SJCRH30 (cell line): ENCODE measurements around the gene PATE3. TPM values are rescaled to one million over a fixed set of nuclear protein-coding genes. Genes with fewer than 3 reads are reported as not detected.

Experiments used
- DNase-seq, 2 experiments: peaks; one replicate each; pipeline ENCODE4 v3.0.0-alpha.2; 2015 to 2020
- H3K27ac ChIP-seq: fragments of 250-450 bp; sonication (Bioruptor Pico); 2 replicates; pipeline ENCODE4 v1.5.1; 2020; ENCODE audit warnings: mild to moderate bottlenecking, moderate library complexity
- H3K27me3 ChIP-seq: fragments of 250-450 bp; sonication (Bioruptor Pico); 2 replicates; pipeline ENCODE4 v1.5.1; 2020; ENCODE audit warnings: mild to moderate bottlenecking, moderate library complexity
- H3K36me3 ChIP-seq: fragments of 250-450 bp; sonication (Bioruptor Pico); 2 replicates; pipeline ENCODE4 v1.5.1; 2020; ENCODE audit warnings: mild to moderate bottlenecking, moderate library complexity
- H3K4me1 ChIP-seq: fragments of 250-450 bp; sonication (Bioruptor Pico); 2 replicates; pipeline ENCODE4 v1.5.1; 2020; ENCODE audit warnings: mild to moderate bottlenecking, moderate library complexity
- H3K4me3 ChIP-seq: fragments of 250-450 bp; sonication (Bioruptor Pico); 2 replicates; pipeline ENCODE4 v1.5.1; 2020; ENCODE audit warnings: mild to moderate bottlenecking, moderate library complexity
- H3K9me3 ChIP-seq: fragments of 250-450 bp; sonication (Bioruptor Pico); replicated peaks from 2 replicates; pipeline ENCODE4 v1.5.1; 2020; ENCODE audit warnings: mild to moderate bottlenecking, moderate library complexity
- total RNA-seq: library from RNA; depleted of rRNA; stranded (reverse); fragments of >200 nt; shearing (Covaris generic); gene quantifications from 2 replicates; pipeline ENCODE4 v1.2.3, GENCODE V29; 2014; rRNA removed

Gene PATE3, protein sequence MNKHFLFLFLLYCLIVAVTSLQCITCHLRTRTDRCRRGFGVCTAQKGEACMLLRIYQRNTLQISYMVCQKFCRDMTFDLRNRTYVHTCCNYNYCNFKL
- not detected in 2 replicates for total RNA-seq

DNA sequence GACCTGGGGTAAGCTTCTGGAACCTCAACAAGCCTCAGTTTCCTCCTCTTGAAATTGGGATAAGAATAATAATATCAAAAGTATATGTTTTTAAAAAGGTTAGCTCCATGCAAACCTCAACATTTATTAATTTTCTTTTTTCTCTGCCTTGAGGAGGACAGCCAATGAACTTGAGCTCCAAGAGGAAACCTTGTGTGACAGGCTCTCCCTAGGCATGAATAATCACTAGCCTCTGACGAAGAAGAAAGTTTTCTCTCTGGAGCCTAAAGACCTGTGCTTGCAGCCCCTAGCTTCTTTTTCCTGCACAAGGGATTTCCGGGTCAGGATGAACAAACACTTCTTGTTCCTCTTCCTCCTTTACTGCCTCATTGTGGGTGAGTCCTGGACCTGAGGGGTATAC lies at the start of gene PATE3:
Gene PATE3, plus strand, starts transcription at position 301 of the 400 bp plus-strand sequence. Its CDS starts 25 bp downstream, at position 326.
- Histone ChIP-seq H3K27me3 (no peaks in the 10 kb centered on the region), H3K4me1 (no peaks in the 10 kb centered on the region), H3K9me3 (no peaks in the 10 kb centered on the region), H3K36me3 (no peaks in the 10 kb centered on the region), H3K4me3 (no peak within 1 kb of the TSS), H3K27ac (no peak within 1 kb of the TSS)
- no peak for DNase-seq

DNA sequence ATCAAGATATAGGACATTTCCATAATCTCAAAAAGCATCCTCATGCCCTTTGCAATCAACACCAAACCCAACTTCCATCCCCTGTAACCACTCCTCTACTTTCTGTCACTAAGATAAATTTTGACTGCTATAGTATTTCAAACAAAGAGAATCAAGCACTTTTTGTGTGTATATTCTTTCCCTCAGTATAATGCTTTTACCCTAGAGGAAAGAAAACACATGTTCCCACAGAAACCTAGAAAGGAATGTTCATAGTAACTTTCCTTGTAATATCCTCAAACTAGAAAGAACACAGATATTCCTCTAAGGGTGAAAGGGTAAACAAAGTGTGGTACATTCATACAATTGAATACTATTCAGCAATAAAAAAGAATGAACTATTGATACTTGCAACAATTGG lies 47.3 kb upstream of the PATE3 start:
- no peak for DNase-seq
- no peaks in the 10 kb centered on the region for H3K4me1 ChIP-seq
- no peak overlapping the region for H3K27ac ChIP-seq
- H3K9me3 ChIP-seq, result no peaks in the 10 kb centered on the region
- no peak overlapping the region for H3K4me3 ChIP-seq
- no peaks in the 10 kb centered on the region for H3K36me3 ChIP-seq
- H3K27me3 ChIP-seq, result no peaks in the 10 kb centered on the region

DNA sequence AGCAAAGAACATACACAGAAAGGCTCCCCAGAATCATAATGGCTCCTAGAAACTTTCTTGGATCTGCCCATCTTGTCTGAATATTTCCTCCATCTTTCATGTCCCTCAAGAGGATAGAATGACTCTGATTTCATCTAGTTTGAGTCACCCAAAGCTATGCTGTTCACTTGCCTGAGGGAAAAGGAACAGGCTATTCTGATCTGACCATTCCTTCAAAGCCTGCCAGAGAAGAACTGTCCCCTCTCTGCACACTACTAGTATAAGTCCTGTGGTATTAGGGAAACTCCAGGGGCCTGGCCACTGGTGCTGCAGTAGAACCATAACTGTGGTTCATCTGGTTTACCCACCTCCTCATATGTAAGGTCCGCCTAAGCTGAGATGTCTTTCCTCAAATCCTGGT lies 44.2 kb upstream of the PATE3 start:
- H3K4me3 ChIP-seq, result no peak overlapping the region
- H3K9me3 ChIP-seq, result no peaks in the 10 kb centered on the region
- no peak for DNase-seq
- H3K4me1 ChIP-seq, result no peaks in the 10 kb centered on the region
- no peaks in the 10 kb centered on the region for H3K36me3 ChIP-seq
- H3K27ac ChIP-seq, result no peak overlapping the region
- H3K27me3 ChIP-seq, result no peaks in the 10 kb centered on the region

DNA sequence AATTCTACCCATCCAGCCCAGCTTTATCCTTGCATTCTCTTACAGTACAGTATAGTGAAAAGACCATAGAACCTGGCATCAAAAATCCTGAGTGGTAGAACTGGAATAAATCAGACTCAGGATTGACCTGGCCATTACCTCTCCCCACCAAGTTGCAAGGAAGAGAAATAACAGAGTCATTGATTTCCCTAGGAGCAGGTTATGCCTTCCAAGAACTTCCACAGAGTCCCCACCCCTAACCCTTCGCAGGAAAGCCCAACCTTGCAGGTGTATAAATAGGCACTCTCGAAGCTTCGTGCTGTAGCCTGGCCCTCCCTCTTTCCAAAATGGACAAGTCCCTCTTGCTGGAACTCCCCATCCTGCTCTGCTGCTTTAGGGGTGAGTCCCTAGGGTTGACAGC lies 41.9 kb upstream of the PATE3 start, which contains the start of gene PATE1:
Gene PATE1, plus strand, starts transcription at position 301 of the 400 bp plus-strand sequence. Its CDS starts 26 bp downstream, at position 327.
- Histone ChIP-seq H3K27ac (no peak within 1 kb of the TSS), H3K9me3 (no peaks in the 10 kb centered on the region), H3K4me3 (no peak within 1 kb of the TSS), H3K27me3 (no peaks in the 10 kb centered on the region), H3K36me3 (no peaks in the 10 kb centered on the region), H3K4me1 (no peaks in the 10 kb centered on the region)
- DNase-seq, result no peak

DNA sequence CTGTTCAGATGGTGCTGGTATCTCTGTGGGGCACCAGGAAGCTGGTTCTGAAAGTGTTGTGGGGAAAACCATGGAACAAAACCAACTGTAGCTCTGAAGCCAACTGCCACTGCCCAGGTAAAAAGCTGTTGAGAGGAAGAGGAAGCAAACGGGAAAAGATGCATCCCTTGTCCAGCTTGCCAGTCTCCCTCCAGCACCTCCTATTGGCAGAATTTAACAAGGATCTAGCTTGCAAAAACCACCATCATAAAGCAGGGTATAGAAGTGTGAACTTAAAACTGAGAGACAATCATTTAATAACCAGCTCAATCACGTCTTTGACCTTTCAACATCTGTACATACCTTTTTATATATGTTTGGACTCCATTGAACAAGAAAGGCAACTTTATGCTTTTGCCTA lies 37.3 kb upstream of the PATE3 start:
- Histone ChIP-seq H3K27ac (no peak overlapping the region), H3K4me1 (no peaks in the 10 kb centered on the region), H3K36me3 (no peaks in the 10 kb centered on the region), H3K9me3 (no peaks in the 10 kb centered on the region), H3K27me3 (no peaks in the 10 kb centered on the region), H3K4me3 (no peak overlapping the region)
- DNase-seq, result no peak

DNA sequence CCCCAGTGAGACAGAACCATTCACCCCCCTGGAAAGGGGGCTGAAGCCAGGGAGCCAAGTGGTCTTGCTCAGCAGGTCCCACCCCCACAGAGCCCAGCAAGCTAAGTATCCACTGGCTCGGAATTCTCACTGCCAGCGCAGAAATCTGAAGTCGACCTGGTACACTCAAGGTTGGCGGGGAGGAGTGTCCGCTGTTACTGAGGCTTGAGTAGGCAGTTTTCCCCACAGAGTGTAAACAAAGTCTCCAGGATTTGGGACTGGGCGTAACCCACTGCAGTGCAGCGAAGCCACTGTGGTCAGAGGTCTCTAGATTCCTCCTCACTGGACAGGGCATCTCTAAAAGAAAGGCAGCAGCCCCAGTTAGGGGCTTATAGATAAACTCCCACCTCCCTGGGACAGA lies 31.9 kb upstream of the PATE3 start:
- Histone ChIP-seq H3K27me3 (no peaks in the 10 kb centered on the region), H3K36me3 (no peaks in the 10 kb centered on the region), H3K4me1 (no peaks in the 10 kb centered on the region), H3K4me3 (no peak overlapping the region), H3K27ac (no peak overlapping the region), H3K9me3 (no peaks in the 10 kb centered on the region)
- DNase-seq, result no peak

DNA sequence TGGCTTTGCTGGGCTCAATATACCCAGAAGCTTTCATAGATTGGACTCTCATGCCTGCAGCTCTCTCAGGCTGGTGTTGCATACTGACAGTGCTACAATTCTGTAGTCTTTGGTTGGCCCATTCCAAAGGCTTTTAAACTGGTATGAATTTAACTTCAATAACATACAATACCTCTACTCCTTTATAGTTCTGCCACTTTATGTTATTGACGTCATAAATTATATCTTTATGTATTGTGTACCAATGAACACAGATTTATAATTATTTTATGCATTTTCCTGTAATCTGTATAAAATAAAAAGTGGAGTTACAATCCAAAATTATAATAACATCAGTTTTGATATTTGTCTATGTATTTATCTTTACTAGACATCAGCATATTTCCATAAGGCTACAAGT lies 25.5 kb upstream of the PATE3 start:
- no peak overlapping the region for H3K27ac ChIP-seq
- H3K4me3 ChIP-seq, result no peak overlapping the region
- H3K36me3 ChIP-seq, result no peaks in the 10 kb centered on the region
- H3K9me3 ChIP-seq, result no peaks in the 10 kb centered on the region
- H3K27me3 ChIP-seq, result no peaks in the 10 kb centered on the region
- DNase-seq, result no peak
- H3K4me1 ChIP-seq, result no peaks in the 10 kb centered on the region

DNA sequence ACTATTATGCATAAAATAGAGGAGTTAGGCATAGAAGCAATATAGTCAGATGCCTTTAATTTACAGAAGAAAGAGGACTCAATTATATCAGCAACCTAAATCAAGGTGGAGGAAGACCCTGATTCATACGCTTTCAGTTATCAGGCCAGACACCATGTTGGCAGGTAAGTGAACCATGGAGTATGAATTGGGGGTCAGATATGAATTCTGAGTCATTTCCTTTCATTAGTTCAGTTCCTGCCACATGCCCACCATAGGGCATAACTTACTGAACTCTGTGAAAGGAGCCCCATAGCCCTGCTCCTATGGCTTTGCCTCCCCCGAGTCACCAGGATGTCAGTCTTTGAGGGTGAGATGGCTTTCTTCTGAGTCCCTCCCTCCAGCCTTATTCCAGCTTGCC lies 24.4 kb upstream of the PATE3 start:
- Histone ChIP-seq H3K27me3 (no peaks in the 10 kb centered on the region), H3K9me3 (no peaks in the 10 kb centered on the region), H3K4me1 (no peaks in the 10 kb centered on the region), H3K4me3 (no peak overlapping the region), H3K36me3 (no peaks in the 10 kb centered on the region), H3K27ac (no peak overlapping the region)
- DNase-seq, result no peak

DNA sequence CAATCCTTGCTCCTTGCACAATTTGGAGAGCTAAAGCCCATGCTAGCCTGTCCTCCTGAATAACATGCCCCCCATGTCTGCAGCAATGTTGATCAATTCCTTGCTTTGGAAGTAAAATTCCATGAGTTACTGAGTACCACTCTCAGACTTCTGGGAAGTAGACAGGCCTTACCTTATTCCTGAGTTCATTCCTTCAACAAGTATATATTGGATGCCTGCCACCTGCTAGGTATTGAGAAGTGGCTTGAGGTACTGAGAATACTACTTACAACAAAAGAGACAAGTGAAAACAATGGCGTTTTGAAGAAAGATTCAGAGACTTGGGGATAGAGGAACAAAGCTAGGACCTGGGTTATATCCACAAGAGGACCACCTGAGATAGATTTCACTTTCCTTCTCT lies 21.7 kb upstream of the PATE3 start:
- H3K4me1 ChIP-seq, result no peaks in the 10 kb centered on the region
- H3K4me3 ChIP-seq, result no peak overlapping the region
- no peaks in the 10 kb centered on the region for H3K9me3 ChIP-seq
- no peak overlapping the region for H3K27ac ChIP-seq
- H3K36me3 ChIP-seq, result no peaks in the 10 kb centered on the region
- H3K27me3 ChIP-seq, result no peaks in the 10 kb centered on the region
- DNase-seq, result no peak

DNA sequence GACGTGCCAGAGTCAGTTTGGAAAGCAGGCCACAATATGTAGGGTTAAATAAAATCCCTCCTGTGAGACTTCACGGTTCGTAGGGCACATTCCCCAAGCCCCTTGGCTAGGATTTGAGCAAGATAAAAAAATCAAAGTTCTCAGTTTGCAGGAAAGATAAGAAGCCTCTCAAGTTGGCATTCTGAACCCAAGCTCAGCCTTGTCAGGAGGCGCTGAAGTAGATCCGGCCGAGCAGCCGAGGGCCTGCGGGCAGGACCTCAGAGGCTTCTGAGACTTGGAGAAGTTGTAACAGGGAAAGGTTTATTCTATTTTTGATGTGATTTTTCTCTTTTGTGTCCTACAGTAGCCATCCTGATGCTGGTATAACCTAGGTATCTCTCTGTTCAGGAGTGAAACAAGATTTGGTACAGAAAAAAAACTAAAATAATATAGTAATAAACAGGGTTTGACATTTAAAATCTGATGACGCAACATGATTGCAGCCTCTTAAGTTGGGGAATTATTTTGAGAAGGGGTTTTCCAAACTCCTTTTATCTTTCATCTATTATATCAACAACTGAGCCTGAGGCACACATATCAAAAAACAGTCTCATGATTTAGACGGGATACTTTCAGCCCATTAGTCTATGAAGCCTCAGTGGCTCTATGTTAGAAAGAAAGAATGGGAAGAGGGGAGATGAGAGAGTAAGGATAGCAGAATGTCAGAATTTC lies 19.4 kb upstream of the PATE3 start:
- H3K4me1 ChIP-seq, result no peaks in the 10 kb centered on the region
- no peaks in the 10 kb centered on the region for H3K27me3 ChIP-seq
- H3K4me3 ChIP-seq, result no peak overlapping the region
- H3K27ac ChIP-seq, result no peak overlapping the region
- no peak for DNase-seq
- no peaks in the 10 kb centered on the region for H3K9me3 ChIP-seq
- no peaks in the 10 kb centered on the region for H3K36me3 ChIP-seq

DNA sequence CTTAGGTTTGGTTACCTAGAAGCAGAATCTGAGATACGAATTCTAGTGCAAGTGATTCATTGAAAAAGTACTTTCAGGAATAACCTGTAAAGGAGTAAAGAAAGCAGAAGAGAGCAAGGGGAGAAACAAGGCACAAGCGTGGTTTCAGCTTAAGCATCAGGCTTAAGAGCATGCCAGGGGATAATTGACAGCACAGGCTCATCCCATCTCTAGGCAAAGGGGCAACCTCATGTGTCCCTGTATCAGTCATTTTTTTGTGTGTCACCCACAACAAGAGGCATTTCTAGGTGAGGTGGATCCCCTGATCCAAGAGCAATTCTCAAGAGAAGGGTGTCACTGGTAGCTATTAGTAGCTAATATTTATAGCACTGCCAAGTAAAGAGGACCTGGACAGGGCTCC lies 17.3 kb upstream of the PATE3 start:
- no peak overlapping the region for H3K4me3 ChIP-seq
- no peaks in the 10 kb centered on the region for H3K27me3 ChIP-seq
- DNase-seq, result no peak
- H3K36me3 ChIP-seq, result no peaks in the 10 kb centered on the region
- no peak overlapping the region for H3K27ac ChIP-seq
- H3K9me3 ChIP-seq, result no peaks in the 10 kb centered on the region
- H3K4me1 ChIP-seq, result no peaks in the 10 kb centered on the region

DNA sequence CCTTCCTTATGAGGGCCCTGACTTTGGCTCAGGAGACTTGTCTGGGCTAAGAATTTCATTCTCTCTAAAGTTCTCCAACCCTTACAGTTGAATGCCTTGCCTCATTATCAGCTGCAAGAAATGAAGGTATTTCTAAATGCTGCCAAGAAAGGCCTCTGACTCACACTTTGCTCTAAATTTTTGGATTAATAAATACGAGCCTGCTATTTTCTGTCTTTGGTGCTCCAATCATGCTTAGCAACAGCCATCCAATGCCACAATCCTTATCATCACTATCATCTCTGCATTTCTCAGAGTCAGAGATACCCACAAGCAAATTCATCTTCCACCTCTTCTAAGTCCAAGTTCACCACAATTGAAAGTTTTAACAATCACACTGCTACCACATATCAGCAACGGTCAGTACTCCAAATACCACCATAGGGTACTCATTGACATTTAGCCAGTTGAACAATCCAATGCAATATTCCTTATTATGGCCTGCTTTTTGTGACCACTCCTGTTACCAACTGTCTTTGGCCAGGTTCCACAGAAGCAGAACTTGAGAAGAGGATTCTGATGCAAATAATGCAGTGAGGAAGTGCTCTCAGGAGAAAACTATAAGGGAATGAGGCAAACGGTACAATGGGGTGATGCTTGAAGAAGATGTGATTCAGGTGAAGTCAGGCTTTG lies 15.0 kb upstream of the PATE3 start:
- Histone ChIP-seq H3K27me3 (no peaks in the 10 kb centered on the region), H3K36me3 (no peaks in the 10 kb centered on the region), H3K27ac (no peak overlapping the region), H3K4me3 (no peak overlapping the region), H3K9me3 (no peaks in the 10 kb centered on the region), H3K4me1 (0 out of 2 replicates have a peak, but pooled peaks cover 3% of the 10 kb centered on the region)
- DNase-seq, result no peak

DNA sequence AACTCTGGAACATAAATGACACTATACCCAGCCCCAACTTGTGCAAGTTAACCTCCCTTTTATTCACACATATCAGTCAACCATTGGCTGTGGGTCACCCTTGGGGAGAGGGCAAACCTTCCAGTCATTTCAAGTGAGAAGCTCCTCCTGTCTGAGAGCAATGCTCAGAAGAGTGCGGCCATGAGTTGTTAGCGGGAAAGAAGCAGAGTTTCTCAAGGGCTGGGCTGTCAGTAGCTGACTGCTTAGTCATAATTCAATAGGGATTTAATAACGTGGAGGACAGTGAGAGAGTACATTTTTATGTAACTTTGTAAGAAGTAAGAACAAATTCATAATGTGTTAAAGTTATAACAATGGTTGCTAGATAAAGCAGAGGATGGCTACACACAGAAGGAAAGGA lies 14.4 kb upstream of the PATE3 start:
- 0 out of 2 replicates have a peak, but pooled peaks cover 3% of the 10 kb centered on the region for H3K4me1 ChIP-seq
- DNase-seq, result no peak
- H3K9me3 ChIP-seq, result no peaks in the 10 kb centered on the region
- H3K27ac ChIP-seq, result no peak overlapping the region
- no peaks in the 10 kb centered on the region for H3K36me3 ChIP-seq
- no peaks in the 10 kb centered on the region for H3K27me3 ChIP-seq
- H3K4me3 ChIP-seq, result no peak overlapping the region

DNA sequence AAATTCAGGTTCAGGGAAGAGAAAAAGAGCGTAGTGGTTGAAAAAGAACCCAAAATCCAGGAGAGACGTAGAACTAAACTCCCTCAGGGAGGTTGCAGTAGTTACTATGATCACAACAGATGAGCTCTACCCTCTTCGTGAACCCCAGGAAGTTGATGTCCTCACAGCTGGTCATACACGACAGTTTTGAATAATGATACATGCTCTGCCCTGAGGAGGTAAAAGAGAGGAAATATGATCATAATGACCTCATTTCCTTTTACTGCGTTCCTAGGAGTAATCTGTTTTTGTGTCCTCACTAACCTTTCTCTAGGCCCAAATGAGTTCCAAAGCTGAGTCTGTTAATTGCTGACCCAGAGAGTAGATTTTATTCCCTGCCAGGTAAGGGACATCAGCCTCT lies 10.6 kb upstream of the PATE3 start:
- peak; percentile 5 to 37 for DNase-seq
- H3K4me1 ChIP-seq, result 0 out of 2 replicates have a peak, but pooled peaks cover 3% of the 10 kb centered on the region

DNA sequence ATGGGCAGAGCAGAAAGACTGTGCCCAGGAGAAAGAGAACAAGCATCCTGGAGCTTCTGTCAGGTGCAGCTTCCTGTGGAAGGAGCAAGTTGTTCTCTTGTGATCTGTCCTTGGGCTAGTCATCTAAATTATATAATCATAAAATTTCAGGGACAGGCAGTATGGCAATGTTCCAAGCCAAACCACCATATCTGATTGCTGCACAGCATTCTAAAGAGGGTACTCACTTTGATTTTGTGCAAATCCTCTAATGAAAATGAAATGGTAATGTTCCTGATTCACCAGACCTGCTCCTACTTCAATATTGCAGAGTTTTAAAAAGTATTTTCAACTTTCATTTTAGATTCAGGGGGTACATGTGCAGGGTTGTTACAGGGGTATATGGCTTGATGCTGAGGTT lies 9.2 kb upstream of the PATE3 start, which contains the start of gene PATE2:
Gene PATE2, minus strand, starts transcription at position 101 of the 400 bp plus-strand sequence. Its CDS starts 55 bp downstream, at position 46.
- no peaks in the 10 kb centered on the region for H3K36me3 ChIP-seq
- no peak within 1 kb of the TSS for H3K4me3 ChIP-seq
- H3K27me3 ChIP-seq, result no peaks in the 10 kb centered on the region
- H3K9me3 ChIP-seq, result no peaks in the 10 kb centered on the region
- no peak for DNase-seq
- H3K4me1 ChIP-seq, result 0 out of 2 replicates have a peak, but pooled peaks cover 3% of the 10 kb centered on the region
- H3K27ac ChIP-seq, result no peak within 1 kb of the TSS

More for the DNA sequence above, 10.6 kb upstream of the PATE3 start:
- Histone ChIP-seq H3K9me3 (no peaks in the 10 kb centered on the region), H3K27ac (no peak overlapping the region), H3K36me3 (no peaks in the 10 kb centered on the region), H3K4me3 (no peak overlapping the region), H3K27me3 (no peaks in the 10 kb centered on the region)
